ENCODE measurements around the gene RAB3D.
"Not testable (repeated sequence)": the region's sequence is repeated elsewhere in the genome, so short reads cannot be mapped to it uniquely, and the experiment has no call there.

Gene RAB3D

DNA sequence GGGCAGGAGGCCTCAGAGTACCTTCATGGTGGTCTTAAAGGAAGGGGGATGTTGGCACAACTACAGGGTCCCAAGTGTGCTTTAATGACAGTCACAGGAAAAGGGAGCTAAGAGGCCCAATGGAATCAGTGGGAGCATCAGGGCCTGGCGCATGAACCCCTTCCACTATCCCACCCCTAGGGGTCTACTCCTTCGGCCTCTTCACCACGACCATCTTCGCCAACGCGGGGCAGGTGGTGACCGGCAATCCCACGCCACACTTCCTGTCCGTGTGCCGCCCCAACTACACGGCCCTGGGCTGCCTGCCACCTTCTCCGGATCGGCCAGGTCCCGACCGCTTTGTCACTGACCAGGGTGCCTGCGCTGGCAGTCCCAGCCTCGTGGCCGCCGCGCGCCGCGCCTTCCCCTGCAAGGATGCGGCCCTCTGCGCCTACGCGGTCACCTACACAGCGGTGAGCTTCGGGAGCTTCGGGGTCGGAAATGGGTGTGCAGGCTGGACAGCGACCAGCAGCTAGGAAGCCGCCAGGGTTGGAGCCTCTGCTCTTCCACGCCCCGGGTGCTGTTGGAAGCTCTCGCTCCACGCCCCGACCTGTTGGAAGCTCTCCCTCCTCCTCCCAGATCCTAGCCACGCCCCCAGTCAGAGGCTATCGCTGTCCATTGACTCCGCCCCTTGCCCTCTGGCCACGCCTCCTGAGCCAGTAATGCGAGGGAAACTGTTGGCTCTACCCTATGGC is 21.7 kb upstream of the RAB3D start:
- DNase-seq (no peak), ATAC-seq (replicated peaks) (no peak)
- H3K36me3 Mint-ChIP-seq (ENCODE audit: insufficient read depth) = peaks cover 15% of the 10 kb centered on the region
- H3K27ac Mint-ChIP-seq = peak overlapping the region in 1 of 2 donors; percentile 62
- no peaks in the 10 kb centered on the region for H3K9me3 Mint-ChIP-seq
- H3K4me3 Mint-ChIP-seq = no peak overlapping the region
- peaks cover 3 to 7% of the 10 kb centered on the region in 2 donors for H3K4me1 Mint-ChIP-seq (ENCODE audit: low read depth in 2 of 2)
- H3K27me3 Mint-ChIP-seq = peaks cover 7 to 8% of the 10 kb centered on the region in 2 donors

DNA sequence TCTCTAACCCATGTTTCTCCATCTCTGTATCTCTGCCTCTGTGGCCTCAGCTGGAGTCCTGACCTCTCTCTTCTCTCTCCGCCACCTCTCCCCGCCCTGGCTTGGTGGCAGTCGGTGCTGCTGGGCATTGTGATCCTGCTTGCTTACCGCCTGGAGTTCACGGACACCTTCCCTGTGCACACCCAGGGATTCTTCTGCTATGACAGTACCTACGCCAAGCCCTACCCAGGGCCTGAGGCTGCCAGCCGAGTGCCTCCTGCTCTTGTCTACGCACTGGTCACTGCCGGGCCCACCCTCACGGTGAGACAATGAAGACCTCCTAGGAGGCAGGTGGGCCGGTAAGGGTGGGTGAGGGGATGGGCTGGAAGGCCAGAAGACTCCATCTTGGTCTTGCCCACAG is 20.0 kb upstream of the RAB3D start:
- no peak for ATAC-seq (replicated peaks)
- Mint-ChIP-seq H3K27me3 (peaks cover 13 to 16% of the 10 kb centered on the region in 2 donors), H3K4me3 (no peak overlapping the region), H3K36me3 (ENCODE audit: insufficient read depth) (peaks cover 16% of the 10 kb centered on the region), H3K9me3 (no peaks in the 10 kb centered on the region), H3K27ac (no peak overlapping the region), H3K4me1 (ENCODE audit: low read depth in 2 of 2) (peaks cover 9 to 11% of the 10 kb centered on the region in 2 donors)
- DNase-seq = no peak

DNA sequence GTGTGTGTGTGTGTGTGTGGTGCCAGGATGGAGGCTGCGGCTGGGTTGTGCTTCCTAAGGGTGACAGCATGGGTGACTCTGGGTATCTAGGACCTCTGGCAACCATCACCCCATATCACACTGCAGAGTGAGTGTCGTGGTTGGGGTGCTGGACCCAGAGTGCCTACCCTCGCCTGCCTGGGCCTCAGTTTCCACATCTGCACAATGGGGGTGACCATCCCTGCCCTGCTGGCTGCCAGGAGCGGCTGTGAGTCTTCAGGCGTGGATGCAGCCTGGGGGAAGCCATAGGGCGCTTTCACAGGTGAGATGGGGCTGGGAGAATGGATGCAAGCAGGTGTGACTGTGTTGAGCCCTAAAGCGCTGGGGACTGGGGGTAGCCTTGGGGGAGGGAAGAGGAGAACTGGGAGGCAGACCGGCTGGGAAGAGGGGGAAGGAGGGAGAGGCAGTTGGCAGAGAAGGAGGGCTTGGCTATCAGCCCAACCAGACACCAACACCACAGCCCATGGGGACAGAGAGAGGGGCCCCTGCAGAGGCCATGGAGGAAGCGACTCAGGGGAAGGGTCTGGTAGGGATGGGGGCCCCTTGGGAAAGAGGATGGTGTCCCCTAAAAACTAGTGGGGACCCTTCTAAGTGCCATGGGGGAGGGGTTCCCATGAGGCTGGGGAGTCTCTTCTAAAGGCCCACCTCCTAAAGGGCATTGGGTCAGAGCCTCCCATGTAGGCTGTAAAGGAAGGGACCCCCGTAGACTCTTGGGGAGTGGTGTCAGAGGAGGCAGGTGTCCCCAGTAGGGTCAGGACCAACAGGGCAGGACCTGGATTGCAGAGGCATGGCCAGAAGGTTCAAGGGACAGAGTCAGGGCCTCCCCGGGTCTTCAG is 17.5 kb upstream of the RAB3D start:
- DNase-seq (no peak), ATAC-seq (replicated peaks) (no peak)
- H3K4me3 Mint-ChIP-seq = peak overlapping the region; percentile 74 to 78
- H3K27me3 Mint-ChIP-seq = peaks cover 13 to 16% of the 10 kb centered on the region in 2 donors
- no peak overlapping the region for H3K27ac Mint-ChIP-seq
- peaks cover 9 to 11% of the 10 kb centered on the region in 2 donors for H3K4me1 Mint-ChIP-seq (ENCODE audit: low read depth in 2 of 2)
- H3K9me3 Mint-ChIP-seq = no peaks in the 10 kb centered on the region
- H3K36me3 Mint-ChIP-seq (ENCODE audit: insufficient read depth) = peaks cover 14% of the 10 kb centered on the region

DNA sequence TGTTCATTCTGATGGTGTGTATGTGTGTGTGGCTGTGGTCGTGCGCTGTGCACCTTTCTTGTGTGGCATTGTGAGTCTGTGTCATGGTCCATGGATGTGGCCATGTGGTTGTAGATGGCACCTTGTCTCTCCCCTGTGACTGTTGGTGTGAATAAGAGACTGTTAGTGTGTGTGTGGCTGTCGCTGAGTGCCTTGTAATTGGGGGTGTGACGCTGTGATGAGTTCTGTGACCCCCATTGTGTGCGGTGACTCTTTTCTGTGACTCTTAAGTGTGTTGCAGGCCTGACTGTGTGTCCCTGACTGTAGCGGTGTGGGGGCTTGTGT is 16.6 kb upstream of the RAB3D start:
- peaks cover 9% of the 10 kb centered on the region in 2 donors for H3K4me1 Mint-ChIP-seq (ENCODE audit: low read depth in 2 of 2)
- no peak for DNase-seq
- H3K27ac Mint-ChIP-seq = peak overlapping the region; percentile 70 to 92
- peak; percentile 3 for ATAC-seq (replicated peaks)
- H3K9me3 Mint-ChIP-seq = no peaks in the 10 kb centered on the region
- H3K36me3 Mint-ChIP-seq (ENCODE audit: insufficient read depth) = peaks cover 14% of the 10 kb centered on the region
- H3K4me3 Mint-ChIP-seq = peak overlapping the region; percentile 74 to 78
- peaks cover 13 to 16% of the 10 kb centered on the region in 2 donors for H3K27me3 Mint-ChIP-seq

DNA sequence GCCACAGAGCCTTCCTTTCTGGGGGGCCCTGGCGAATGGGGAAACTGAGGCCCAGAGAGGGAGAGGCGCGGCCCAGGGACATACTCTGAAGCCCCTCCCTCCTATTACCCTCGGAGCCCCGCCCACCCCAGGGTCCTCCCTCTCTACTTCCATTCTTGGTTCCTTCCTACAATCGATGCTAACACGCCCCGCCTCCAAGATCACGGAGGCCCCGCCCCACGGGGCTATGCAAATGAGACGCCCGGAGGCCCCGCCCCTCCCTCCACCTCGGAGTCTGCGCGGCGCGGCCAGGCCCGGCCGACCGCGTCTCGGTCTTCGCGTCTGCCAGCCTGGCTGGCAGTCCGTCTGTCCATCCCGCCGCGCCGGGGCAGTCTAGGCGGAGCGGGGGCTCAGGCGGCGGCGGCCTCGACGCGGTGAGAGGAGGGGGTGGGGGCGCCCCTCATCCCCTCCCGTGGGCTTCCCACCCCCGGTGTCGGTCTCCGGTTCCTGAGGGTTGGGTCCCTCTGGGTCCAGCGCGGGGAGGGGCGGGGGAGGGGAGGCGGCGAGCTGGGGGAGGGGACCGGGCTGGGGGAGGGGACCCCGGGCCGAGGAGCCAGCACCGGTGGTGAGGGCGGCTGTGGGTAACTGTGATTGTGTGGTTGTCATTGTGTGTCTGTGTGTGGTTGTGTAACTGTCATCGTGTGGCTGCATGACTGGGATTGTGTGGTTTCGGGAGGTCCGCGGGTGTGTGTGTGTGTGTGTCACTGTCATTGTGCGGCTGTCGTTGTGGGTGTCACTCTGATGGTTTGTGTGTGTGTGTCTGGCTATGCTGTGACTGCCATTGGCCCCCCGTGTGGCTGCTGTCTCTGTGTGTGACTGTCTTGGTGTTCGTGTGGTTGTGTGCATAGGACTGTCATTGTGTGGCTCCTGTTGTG is 16.0 kb upstream of the RAB3D start, which contains the start of gene PLPPR2:
TSS of gene PLPPR2 (plus strand) at position 273 of the 914 bp plus-strand sequence. CDS start 2,242 bp downstream, outside the sequence.
- H3K36me3 Mint-ChIP-seq (ENCODE audit: insufficient read depth) = peaks cover 8% of the 10 kb centered on the region
- peaks cover 9% of the 10 kb centered on the region in 2 donors for H3K4me1 Mint-ChIP-seq (ENCODE audit: low read depth in 2 of 2)
- H3K9me3 Mint-ChIP-seq = no peaks in the 10 kb centered on the region
- H3K4me3 Mint-ChIP-seq = peak within 1 kb of the TSS; percentile 74 to 78
- H3K27ac Mint-ChIP-seq = peak within 1 kb of the TSS; percentile 70 to 92
- ATAC-seq (replicated peaks) (peak; percentile 92), DNase-seq (peak; percentile 79 to 83 (median 82))
- H3K27me3 Mint-ChIP-seq = peaks cover 13 to 16% of the 10 kb centered on the region in 2 donors

DNA sequence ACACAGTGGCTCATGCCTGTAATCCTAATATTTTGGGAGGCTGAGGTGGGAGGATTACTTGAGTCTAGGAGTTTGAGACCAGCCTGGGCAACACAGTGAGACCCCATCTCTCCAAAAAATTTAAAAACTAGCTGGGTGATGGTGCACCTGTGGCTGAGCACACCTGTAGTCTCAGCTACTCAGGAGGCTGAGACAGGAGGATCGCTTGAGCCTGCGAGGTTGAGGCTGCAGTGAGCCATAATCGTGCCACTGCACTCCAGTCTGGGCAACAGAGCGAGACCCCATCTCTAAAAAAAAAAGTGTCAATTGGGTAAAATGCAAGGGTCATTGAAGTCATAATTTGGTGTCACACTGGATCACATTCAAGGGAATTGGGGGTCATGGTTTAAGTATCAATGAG is 14.6 kb upstream of the RAB3D start:
- ATAC-seq (replicated peaks); H3K4me1 Mint-ChIP-seq (ENCODE audit: low read depth in 2 of 2); H3K36me3 Mint-ChIP-seq (ENCODE audit: insufficient read depth); H3K9me3 Mint-ChIP-seq; DNase-seq; H3K27ac Mint-ChIP-seq: not testable (repeated sequence)
- H3K27me3 Mint-ChIP-seq = peaks cover 13 to 16% of the 10 kb centered on the region in 2 donors
- H3K4me3 Mint-ChIP-seq = peak overlapping the region; percentile 34 to 74

DNA sequence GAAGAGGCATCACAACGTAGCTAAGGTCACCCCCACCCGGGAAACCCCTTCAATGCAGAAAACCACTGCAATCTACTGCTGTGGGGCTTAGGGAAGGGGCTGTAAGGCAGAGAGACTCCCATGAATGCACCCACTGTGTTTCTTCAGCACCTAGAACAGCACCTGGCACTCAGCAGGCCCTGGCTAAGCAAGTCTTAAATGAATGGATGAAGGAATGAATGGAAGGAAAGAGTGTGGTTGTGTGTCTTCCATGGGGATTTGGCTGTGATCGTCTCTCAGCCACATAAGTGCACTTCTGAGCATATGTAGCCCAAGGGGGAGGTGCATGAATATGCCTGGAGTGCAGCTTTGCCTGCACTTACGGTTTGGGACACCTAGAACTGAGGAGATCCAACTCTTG is 9.7 kb upstream of the RAB3D start:
- no peak overlapping the region for H3K4me3 Mint-ChIP-seq
- H3K9me3 Mint-ChIP-seq = no peaks in the 10 kb centered on the region
- DNase-seq = no peak
- H3K4me1 Mint-ChIP-seq (ENCODE audit: low read depth in 2 of 2) = peaks cover 25 to 30% of the 10 kb centered on the region in 2 donors
- peaks cover 11% of the 10 kb centered on the region for H3K36me3 Mint-ChIP-seq (ENCODE audit: insufficient read depth)
- ATAC-seq (replicated peaks) = no peak
- H3K27ac Mint-ChIP-seq = no peak overlapping the region
- H3K27me3 Mint-ChIP-seq = no peaks in the 10 kb centered on the region

DNA sequence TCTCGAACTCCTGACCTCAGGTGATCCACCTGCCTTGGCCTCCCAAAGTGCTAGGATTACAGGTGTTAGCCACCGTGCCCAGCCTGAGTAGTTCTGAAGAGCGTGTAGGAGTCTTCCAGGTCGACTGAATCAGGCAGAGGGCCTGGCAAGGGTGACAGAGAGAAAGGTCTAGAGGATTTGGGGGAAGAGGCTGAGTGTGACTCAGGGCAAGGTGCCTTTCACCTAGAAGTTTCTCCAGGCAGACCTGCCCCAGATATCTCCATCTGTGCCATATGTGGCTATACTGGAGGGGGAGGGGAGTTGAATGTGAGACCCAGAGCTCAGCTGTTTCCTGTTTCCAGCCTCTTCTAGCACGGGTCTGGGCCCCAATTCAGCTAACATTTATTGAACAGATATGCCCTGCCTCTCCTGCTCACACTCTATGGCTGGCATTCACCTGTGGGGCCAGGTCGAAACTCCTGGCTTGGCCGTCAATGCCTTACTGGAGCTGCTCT is 8.1 kb upstream of the RAB3D start:
- Mint-ChIP-seq H3K36me3 (ENCODE audit: insufficient read depth) (peaks cover 11% of the 10 kb centered on the region), H3K4me3 (peak overlapping the region; percentile 96 to 97), H3K9me3 (no peaks in the 10 kb centered on the region), H3K27me3 (no peaks in the 10 kb centered on the region), H3K27ac (peak overlapping the region; percentile 91 to 97), H3K4me1 (ENCODE audit: low read depth in 2 of 2) (peaks cover 25 to 31% of the 10 kb centered on the region in 2 donors)
- no peak for DNase-seq
- no peak for ATAC-seq (replicated peaks)

DNA sequence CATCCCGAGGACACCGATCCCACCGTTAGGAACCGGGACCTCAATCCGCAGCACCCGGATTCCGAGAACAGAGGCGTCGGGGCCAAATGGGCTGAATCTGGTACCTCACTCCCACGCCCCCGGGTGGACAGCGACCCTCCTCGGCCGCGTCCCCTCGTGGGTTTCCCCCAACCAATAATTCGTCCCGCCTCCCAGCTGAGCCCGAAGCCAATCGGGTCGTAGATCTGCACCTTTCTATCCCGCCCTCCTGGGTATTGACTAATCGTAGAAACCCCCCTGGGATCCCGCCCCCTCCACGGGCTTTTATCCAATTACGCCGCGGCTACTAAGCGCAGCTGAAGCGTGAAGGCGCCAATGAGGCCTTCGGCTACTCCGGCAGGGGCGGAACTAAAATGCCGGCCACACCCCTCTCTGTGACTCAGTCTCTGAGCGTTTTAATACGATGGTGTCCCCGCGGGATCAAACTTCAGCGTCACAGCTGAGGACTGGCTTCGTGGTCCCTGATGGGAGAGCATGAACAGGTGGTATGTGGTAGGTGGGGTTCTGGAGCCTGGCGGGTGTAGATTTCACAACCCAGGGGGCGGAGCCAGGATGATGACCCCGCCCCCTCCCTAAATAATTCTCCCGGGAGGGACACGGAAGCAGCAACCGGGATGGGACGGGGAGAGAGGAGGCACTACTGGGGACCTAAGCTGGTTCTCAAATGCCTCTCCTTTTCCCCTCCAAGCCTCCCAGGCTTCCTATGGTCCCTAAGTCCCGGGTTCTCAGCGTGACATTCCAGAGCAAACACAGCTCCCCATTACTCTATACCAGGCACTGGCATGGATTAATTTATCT is 6.9 kb upstream of the RAB3D start, which contains the start of the genes CCDC159 and TMEM205:
TSS of gene CCDC159 (plus strand) at position 416 of the 837 bp plus-strand sequence. CDS start at position 504, 88 bp downstream.
TSS of gene TMEM205 (minus strand) at position 165 of the 837 bp plus-strand sequence. CDS start 649 bp downstream, outside the sequence.
- ATAC-seq (replicated peaks) (peak; percentile 93), DNase-seq (peak; percentile 98 to 99 (median 98))
- H3K4me3 Mint-ChIP-seq = peak within 1 kb of the TSS; percentile 96 to 97
- peaks cover 25 to 31% of the 10 kb centered on the region in 2 donors for H3K4me1 Mint-ChIP-seq (ENCODE audit: low read depth in 2 of 2)
- no peaks in the 10 kb centered on the region for H3K27me3 Mint-ChIP-seq
- H3K36me3 Mint-ChIP-seq (ENCODE audit: insufficient read depth) = peaks cover 11% of the 10 kb centered on the region
- H3K27ac Mint-ChIP-seq = peak within 1 kb of the TSS; percentile 91 to 97
- no peaks in the 10 kb centered on the region for H3K9me3 Mint-ChIP-seq

DNA sequence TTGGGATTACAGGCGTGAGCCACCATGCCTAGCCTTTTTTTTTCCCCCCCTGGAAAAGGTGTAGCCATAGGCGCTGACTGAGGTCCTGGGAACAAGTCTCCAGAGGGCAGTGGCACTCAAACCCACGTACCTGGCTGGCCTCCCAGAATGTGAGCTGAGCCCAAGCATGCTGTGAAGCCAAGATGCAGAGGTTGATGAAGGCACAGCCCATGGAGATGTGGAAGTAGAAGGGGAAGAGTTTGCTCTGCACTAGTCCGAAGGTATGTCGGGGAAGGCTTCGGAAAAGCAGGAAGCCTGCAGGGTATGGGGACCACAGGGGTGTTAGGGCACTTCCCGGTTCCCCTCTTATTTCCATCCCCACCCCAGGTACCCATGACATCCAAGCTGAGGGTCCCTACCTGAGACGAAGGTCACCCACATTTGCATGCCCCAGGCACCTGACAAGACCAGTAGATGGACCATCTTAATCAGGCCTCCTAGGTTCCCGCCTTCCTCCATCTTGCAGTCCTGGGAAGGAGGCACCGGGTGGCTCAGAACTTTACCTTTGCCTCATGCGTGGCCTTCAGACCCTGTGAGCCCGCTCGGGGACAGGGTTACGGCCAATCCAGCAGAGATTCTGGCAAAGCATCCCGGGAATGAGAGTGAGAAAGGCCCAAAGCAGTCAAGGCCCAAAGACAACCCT is 5.8 kb upstream of the RAB3D start:
- peak overlapping the region; percentile 91 to 97 for H3K27ac Mint-ChIP-seq
- no peak for DNase-seq
- no peaks in the 10 kb centered on the region for H3K9me3 Mint-ChIP-seq
- H3K4me3 Mint-ChIP-seq = peak overlapping the region; percentile 96 to 97
- H3K4me1 Mint-ChIP-seq (ENCODE audit: low read depth in 2 of 2) = peaks cover 25 to 31% of the 10 kb centered on the region in 2 donors
- H3K27me3 Mint-ChIP-seq = no peaks in the 10 kb centered on the region
- no peak for ATAC-seq (replicated peaks)
- peaks cover 11% of the 10 kb centered on the region for H3K36me3 Mint-ChIP-seq (ENCODE audit: insufficient read depth)

DNA sequence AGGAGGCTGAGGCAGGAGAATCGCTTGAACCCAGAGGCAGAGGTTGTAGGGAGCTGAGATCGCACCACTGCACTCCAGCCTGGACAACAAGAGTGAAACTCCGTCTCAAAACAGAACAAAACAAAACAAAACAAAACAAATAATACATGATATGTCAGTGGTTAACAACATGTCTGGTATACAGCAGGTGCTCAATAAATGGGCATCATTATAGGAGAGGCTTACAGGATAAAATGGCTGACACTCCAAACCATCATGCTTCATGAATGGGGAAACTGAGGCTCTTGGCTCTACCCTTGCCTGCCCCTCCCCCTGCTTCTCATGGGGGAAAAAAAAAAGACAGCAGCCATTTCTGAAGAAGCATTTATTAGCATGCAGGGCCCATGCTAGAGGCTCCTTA is 3.0 kb upstream of the RAB3D start:
- ATAC-seq (replicated peaks) (no peak), DNase-seq (no peak)
- Mint-ChIP-seq H3K4me1 (ENCODE audit: low read depth in 2 of 2) (peaks cover 40 to 47% of the 10 kb centered on the region in 2 donors), H3K27ac (no peak overlapping the region), H3K4me3 (no peak overlapping the region), H3K27me3 (no peaks in the 10 kb centered on the region), H3K9me3 (no peaks in the 10 kb centered on the region), H3K36me3 (ENCODE audit: insufficient read depth) (peaks cover 16% of the 10 kb centered on the region)

All from effector memory CD8-positive, alpha-beta T cell (primary cell).